Lung microvascular endothelial cell (primary cell): Measurements from ENCODE around the gene TUG1. TPM values are rescaled to one million over a fixed set of nuclear protein-coding genes. Genes with fewer than 3 reads are reported as not detected.
A peak's percentile ranks its signal among the peaks of the same experiment; 100 is the strongest.

Source experiments
- DNase-seq, 2 donors: peaks; one replicate each; pipeline versions ENCODE4 v3.0.0 to v3.0.0-alpha.2; 2010; ENCODE audit warnings: low read depth in 2 of 2
- total RNA-seq: library from RNA; depleted of rRNA; stranded (reverse); fragments of >200 nt; gene quantifications from 2 replicates; pipeline ENCODE4 v1.2.1, GENCODE V29; 2014

TUG1 gene
- total RNA-seq, 1 donor from 2014 or later: 37.3 TPM

- DNase-seq: peak; percentile 74 to 81
Measured at GRCh38 chr22:30947816-30948454, 21.1 kb upstream of the TUG1 start.

DNA sequence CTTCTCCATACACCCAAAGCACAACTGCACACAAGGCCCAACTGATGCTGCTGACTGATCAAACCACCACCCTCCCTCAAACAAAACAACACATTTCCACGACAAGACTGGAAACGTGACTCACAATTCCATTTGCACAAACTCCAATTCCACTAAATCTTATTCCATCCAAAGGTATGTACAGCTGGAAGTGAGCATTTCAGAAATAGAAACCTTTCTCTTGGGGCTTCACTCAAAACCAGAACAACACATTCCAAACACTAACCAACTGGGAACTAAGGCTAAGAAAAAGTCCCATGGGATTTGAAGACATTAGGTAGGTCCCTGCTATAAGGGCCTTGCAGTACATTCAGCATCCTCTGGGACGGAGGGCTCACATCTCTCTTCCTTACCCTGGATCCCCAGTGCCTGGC is 20.1 kb upstream of the TUG1 start:
- DNase-seq: peak in 1 of 2 donors; percentile 18

- peak in 1 of 2 donors; percentile 34 for DNase-seq
Measured at GRCh38 chr22:30949934-30950660, 19.0 kb upstream of the TUG1 start.

- no peak for DNase-seq
Measured at GRCh38 chr22:30953206-30953605, 15.9 kb upstream of the TUG1 start.

- DNase-seq: no peak
Measured at GRCh38 chr22:30955153-30955552, 13.9 kb upstream of the TUG1 start.

DNA sequence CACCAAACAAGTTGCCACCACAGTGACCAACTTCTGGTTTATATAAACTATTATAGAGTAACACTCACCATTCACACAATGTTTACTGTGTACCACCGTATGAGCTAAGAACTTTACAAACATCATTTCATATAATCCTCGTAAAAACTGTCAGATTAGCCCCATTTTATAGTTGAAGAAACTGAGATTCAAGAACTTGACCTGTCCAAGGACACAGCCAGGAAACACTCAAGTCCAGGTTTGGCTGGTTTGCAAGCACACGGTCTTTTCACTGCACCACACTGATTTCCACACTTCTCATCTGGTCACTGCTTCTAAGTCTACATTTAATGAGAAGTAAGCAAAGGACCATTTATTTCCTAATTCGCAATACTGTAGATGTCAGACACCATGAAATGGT is 4.2 kb upstream of the TUG1 start:
- DNase-seq: no peak

DNA sequence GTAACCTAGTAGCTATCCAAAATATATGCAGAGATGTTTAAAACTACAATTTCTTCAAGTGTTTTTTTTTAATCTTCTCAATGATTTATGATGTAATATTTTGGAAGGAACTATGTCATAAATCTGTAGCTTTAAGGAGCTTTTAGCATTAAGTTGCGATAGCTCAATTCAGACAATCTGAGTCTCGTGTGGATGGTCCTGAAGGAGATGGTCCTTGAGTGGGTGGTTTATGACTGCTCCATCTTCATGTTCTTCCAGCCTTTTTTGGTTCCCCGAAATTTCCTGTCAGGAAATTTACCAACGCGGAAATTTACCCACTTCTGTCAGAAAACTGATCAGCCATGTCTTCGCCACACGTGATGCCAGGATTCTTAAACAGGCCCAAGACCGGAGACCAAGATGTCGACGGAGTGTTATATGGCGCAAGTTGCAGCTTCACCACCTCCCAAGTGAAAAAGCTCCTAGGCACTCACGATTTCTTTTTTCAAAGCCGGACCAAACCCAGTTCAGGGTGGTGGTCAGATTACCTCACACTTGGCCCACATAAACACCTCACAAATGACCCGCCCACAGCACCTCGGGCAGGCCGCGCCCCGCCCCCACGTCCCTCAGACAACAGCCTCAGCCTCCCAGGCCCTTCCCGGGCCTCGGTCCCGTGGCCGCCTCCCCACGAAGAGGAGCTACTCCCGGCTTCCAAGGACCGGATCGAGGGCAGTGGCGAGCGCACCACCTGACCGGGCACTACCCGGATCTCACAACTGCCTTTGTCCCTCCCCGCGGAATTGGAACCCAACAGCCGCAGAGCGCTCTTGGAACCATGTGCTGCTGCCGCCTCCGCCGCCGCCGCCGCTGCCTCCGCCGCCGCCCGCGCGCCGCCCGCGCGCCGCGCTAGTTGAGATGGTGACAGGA is 796 bp upstream of the TUG1 start, which contains the start of gene MORC2:
MORC2 (minus strand) TSS at position 760 of the 909 bp plus-strand sequence. CDS start 885 bp downstream, outside the sequence.
- DNase-seq: peak; percentile 74 to 82

DNA sequence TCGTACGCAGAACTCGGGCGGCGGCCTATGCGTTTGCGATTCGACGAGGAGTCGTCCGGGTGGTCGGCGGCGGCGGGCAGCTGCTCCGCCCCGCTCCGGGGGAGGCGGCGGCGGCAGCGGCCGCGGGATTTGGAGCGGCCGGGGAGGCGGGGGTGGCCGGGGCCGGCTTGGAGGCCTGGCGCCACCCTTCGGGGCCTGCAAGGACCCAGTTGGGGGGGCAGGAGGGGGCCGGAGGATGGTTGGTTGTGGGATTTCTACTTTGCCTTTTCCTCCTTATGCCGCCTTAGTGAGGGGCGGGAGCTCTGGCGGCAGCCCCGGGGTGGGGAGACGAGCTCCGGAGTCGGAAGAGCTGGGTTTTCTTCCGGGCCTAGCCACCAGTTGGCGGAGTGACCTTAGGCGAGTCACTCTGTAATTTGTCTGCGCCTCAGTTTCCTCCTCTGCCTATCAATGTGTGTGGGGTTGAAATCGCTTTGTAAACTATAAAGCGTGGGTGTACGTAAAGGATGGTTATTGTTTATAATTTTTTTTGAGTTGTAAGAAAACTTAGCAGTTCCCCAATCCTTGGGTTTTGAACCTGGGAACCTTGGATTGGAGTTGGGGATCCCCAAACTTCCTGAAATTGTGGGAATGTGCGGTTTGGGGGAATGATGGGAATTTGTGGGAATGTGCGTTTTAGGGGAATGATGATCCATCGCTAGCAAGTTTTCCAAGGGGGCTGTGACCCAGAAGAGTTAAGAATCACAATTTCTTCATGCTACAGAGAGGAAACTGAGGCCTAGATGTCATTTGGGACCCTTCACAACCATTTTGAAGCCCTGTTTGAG is 679 bp downstream of the TUG1 start:
- DNase-seq: peak; percentile 61 to 63

- no peak for DNase-seq
Measured at GRCh38 chr22:30970356-30970746, 1.3 kb downstream of the TUG1 start.

DNA sequence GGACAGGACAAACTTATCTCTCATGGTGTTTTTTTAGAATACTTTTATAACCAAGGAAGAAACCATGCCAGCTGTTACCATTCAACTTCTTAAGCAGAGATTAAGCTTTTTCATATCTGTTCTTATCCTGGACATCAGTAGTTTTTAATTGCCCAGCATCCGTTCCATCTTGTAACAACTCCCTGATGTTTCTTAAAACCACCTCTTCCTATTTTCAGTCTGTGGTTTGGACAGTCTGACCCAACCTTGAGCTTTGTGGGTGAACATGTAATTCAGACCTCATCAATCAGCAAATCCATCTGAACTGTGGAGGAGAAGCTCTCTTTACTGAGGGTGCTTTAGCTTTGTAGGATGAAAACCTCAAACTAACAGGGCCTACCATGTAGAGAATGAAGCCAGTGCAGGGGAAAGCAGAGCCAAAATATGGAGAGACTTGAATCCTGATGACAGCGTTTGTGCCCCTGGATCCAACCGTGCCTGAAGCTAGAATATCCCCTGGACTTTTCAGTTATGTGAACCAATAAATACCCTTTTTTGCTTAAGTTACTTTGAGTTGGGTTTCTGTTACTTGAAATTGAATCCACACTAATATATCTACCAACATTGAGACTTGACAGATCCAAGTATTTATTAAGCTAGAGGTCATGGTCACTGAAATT is 9.4 kb downstream of the TUG1 start:
- DNase-seq: no peak

DNA sequence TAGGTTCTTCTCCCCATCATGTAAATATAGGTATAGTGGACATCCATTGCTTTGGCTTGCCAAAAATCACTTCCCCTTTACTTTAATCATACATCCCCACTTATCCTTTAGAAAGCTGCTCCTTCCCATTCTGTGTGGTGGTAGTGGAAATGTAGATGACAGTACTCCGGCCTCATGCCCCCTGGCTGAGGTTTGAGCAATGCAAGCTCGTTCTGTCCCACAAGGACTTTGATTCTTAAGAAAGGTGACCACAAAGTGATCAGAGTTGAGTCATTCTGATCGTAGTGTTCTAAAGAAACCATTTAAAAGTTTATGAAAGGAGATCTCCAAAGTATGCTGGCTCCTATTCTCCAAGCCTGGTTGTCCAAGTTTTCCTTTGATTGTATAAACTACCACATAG is 10.9 kb downstream of the TUG1 start:
- DNase-seq: no peak

GRCh38 chr22:30982512-30982911 is 13.4 kb downstream of the TUG1 start:
- DNase-seq: no peak

DNA sequence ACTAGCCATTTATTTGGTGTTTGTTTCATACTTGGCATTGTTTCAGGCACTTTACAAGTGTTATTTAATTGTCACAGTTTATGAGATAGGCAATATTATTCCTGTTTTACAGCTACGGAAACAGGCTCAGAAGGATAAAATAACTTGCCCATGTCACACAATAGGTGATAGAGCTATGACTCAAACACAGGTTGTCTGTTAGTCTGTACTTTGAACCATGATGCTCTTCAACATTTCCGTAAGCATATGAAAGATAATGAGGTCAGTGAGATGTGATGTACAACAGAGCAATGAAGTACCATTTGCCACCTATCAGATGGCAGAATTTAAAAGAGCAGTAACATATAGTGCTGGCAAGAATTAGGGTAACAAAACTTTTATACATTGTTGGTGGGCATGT is 15.3 kb downstream of the TUG1 start:
- DNase-seq: peak in 1 of 2 donors; percentile 66

GRCh38 chr22:30985561-30986208 is 16.6 kb downstream of the TUG1 start:
- no peak for DNase-seq

GRCh38 chr22:30989474-30989873 is 20.4 kb downstream of the TUG1 start:
- DNase-seq: no peak

DNA sequence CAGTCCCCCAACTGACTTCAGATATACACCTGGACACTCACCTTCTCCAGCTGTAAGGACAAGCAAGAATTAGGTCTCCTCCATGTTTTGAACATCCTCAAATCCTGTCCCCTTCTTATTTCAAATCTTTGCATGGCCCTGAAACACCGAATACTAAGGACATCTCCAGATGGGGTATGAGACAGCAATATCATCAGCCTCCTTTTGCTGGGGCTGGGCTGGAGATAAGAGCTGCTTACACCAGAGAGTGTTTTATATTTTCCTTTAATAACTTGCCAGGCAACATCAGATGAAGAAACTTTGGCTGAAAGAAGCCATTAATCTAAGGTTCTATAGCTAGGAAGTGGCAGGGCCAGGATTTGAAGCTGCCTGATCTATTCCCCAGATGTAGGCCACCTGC is 21.6 kb downstream of the TUG1 start:
- DNase-seq: no peak

GRCh38 chr22:30992565-30992964 is 23.5 kb downstream of the TUG1 start:
- peak in 1 of 2 donors; percentile 6 for DNase-seq

GRCh38 chr22:30994960-30995359 is 25.9 kb downstream of the TUG1 start:
- DNase-seq: no peak

GRCh38 chr22:30996462-30996861 is 27.4 kb downstream of the TUG1 start:
- DNase-seq: no peak

GRCh38 chr22:30998329-30998728 is 29.3 kb downstream of the TUG1 start:
- no peak for DNase-seq
